A549 (cell line): Measurements from ENCODE around the gene AUTS2. TPM values are rescaled to one million over a fixed set of nuclear protein-coding genes. Genes with fewer than 3 reads are reported as not detected.

Experiments
- ATAC-seq, 2 experiments: fragments of 200-7000 bp in 1 of 2; fragments of >200 bp in 1 of 2; cut with Nextera tagmentation in 1 of 2; cut with Tn5 transposase in 1 of 2; 3 replicates each; pipeline versions ENCODE4 v1.8.0 to v1.9.1; 2018 to 2020; ENCODE audit warnings: mild to moderate bottlenecking in 1 of 2, moderate library complexity in 1 of 2
- CTCF ChIA-PET: fragments of 300-600 bp; sonication (Branson Sonifier 250); formaldehyde crosslinking; extraction: SDS; loops from one replicate; lab custom pipeline; 2021; ENCODE audit warnings: antibody characterized with exemption, inconsistent platforms; lab: Yijun Ruan, JAX
- POLR2A ChIA-PET: fragments of 350-600 bp; formaldehyde crosslinking; extraction: SDS; loops from one replicate; lab custom pipeline; 2021; ENCODE audit warnings: antibody characterized with exemption, inconsistent platforms; lab: Yijun Ruan, JAX
- DNase-seq, 2 experiments: peaks; one replicate each; pipeline versions ENCODE4 v3.0.0 to v3.0.0-alpha.2; 2011 to 2016; ENCODE audit warnings: low read depth in 1 of 2, low spot score in 1 of 2
- FAIRE-seq: peaks from 2 replicates; lab custom pipeline; 2011; peaks lifted over from hg19 to GRCh38; lab: Jason Lieb, UNC
- H3K27ac ChIP-seq, 2 experiments: fragments of >200 bp; sonication (Bioruptor Twin); formaldehyde crosslinking; 3 replicates each; pipeline ENCODE4 v1.5.1; 2016 to 2017
- H3K4me1 ChIP-seq: fragments of >200 bp; sonication (Bioruptor Twin); formaldehyde crosslinking; 3 replicates; pipeline ENCODE4 v1.6.1; 2016
- H3K4me2 ChIP-seq: fragments of >200 bp; sonication (Bioruptor Twin); formaldehyde crosslinking; 3 replicates; pipeline ENCODE4 v1.6.1; 2016
- H3K4me3 ChIP-seq: fragments of >200 bp; sonication (Bioruptor Twin); formaldehyde crosslinking; 3 replicates; pipeline ENCODE4 v1.5.1; 2016
- H3K9me3 ChIP-seq: fragments of >200 bp; sonication (Bioruptor Twin); formaldehyde crosslinking; 3 replicates; pipeline ENCODE4 v1.6.1; 2016
- BHLHE40 ChIP-seq: IDR thresholded peaks from 2 replicates; pipeline ENCODE4 v1.6.1; 2012; ENCODE audit warnings: low read depth, low read length, inconsistent platforms
- CBX2 ChIP-seq: fragments of 200-600 bp; sonication (generic); IDR thresholded peaks from 2 replicates; pipeline ENCODE4 v1.6.1; 2016; ENCODE audit warnings: low read depth, mild to moderate bottlenecking, borderline replicate concordance
- CHD2 ChIP-seq: fragments of 150-350 bp; IDR thresholded peaks from 2 replicates; pipeline ENCODE4 v1.6.1; 2014; ENCODE audit warnings: low read length; ENCODE audit not compliant: partially characterized antibody
- EHMT2 ChIP-seq: fragments of 200-600 bp; sonication (generic); IDR thresholded peaks from 2 replicates; pipeline ENCODE4 v1.6.1; 2016; ENCODE audit warnings: antibody characterized with exemption, low read depth, mild to moderate bottlenecking, moderate library complexity
- EP300 ChIP-seq, 2 experiments: fragments of >200 bp; sonication (Bioruptor Twin); formaldehyde crosslinking; IDR thresholded peaks; 2 replicates in 1 of 2; 3 replicates in 1 of 2; pipeline ENCODE4 v1.6.1; 2016 to 2017
- ESRRA ChIP-seq: fragments of 150-350 bp; IDR thresholded peaks from 2 replicates; pipeline ENCODE4 v1.6.1; 2014; ENCODE audit warnings: mild to moderate bottlenecking, low read length, borderline replicate concordance
- FOSL2 ChIP-seq, 2 experiments: fragments of 450-650 bp in 1 of 2; fragments of >200 bp in 1 of 2; sonication (Bioruptor Twin) in 1 of 2; formaldehyde crosslinking; IDR thresholded peaks; 2 replicates each; pipeline versions ENCODE4 v1.5.0 to v1.6.1; 2016 to 2020; ENCODE audit warnings: mild to moderate bottlenecking in 1 of 2, moderate library complexity in 1 of 2
- FOXS1 ChIP-seq: fragments of 250-450 bp; sonication (Bioruptor Pico); IDR thresholded peaks from 2 replicates; pipeline ENCODE4 v1.5.0; 2020; ENCODE audit warnings: mild to moderate bottlenecking, moderate library complexity
- GATA3 ChIP-seq: IDR thresholded peaks from 2 replicates; pipeline ENCODE4 v1.6.1; 2012; ENCODE audit warnings: borderline replicate concordance
- HDAC2 ChIP-seq: fragments of 200-600 bp; sonication (generic); IDR thresholded peaks from 2 replicates; pipeline ENCODE4 v1.6.1; 2016
- HEYL ChIP-seq: fragments of 250-450 bp; sonication (Bioruptor Pico); IDR thresholded peaks from 2 replicates; pipeline ENCODE4 v1.8.0; 2021; ENCODE audit warnings: mild to moderate bottlenecking, moderate library complexity
- JUNB ChIP-seq: fragments of >200 bp; sonication (Bioruptor Twin); formaldehyde crosslinking; IDR thresholded peaks from 2 replicates; pipeline ENCODE4 v1.6.1; 2016
- KDM1A ChIP-seq: fragments of 200-600 bp; sonication (generic); IDR thresholded peaks from 2 replicates; pipeline ENCODE4 v1.6.1; 2016; ENCODE audit warnings: low read depth, mild to moderate bottlenecking
- NFE2L2 ChIP-seq: fragments of 150-350 bp; conservative IDR thresholded peaks from 2 replicates; pipeline ENCODE4 v1.6.1; 2014; ENCODE audit warnings: low read length
- RARB ChIP-seq: fragments of 250-450 bp; sonication (Bioruptor Pico); IDR thresholded peaks from 2 replicates; pipeline ENCODE4 v1.8.0; 2021; ENCODE audit warnings: mild to moderate bottlenecking, moderate library complexity
- RFX5 ChIP-seq: fragments of 450-650 bp; IDR thresholded peaks from 2 replicates; pipeline ENCODE4 v1.7.1; 2014; ENCODE audit warnings: antibody characterized with exemption, mild to moderate bottlenecking, moderate library complexity
- TFCP2L1 ChIP-seq: fragments of 250-450 bp; sonication (Bioruptor Pico); IDR thresholded peaks from 2 replicates; pipeline ENCODE4 v1.5.0; 2021; ENCODE audit warnings: mild to moderate bottlenecking
- TP53 ChIP-seq: fragments of 250-450 bp; sonication (Bioruptor Pico); IDR thresholded peaks from 2 replicates; pipeline ENCODE4 v1.5.0; 2021; ENCODE audit warnings: mild to moderate bottlenecking, moderate library complexity
- WGBS: methylation state at CpG from one replicate; pipeline ENCODE4 v1.1.6; 2017; ENCODE audit errors: missing lambda C conversion rate; 5-methylcytosine and 5-hydroxymethylcytosine counted together
- polyA plus RNA-seq, 4 experiments: library from polyadenylated mRNA; depleted of rRNA in 3 of 4; stranded (reverse); fragments of >200 nt; fragmentation: RNase III in 1 of 4; extraction: RNeasy Plus Mini Kit Qiagen cat#74134 plus additional on column Dnase treatment in 1 of 4; gene quantifications; 2 replicates in 3 of 4; 3 replicates in 1 of 4; pipeline ENCODE4 v1.2.3, GENCODE V29; 2011 to 2017
- TF ChIP-seq, protein P1 (sequence below): fragments of >200 bp; sonication (Bioruptor Twin); formaldehyde crosslinking; IDR thresholded peaks from 3 replicates; pipeline ENCODE4 v1.6.1; 2016
- TF ChIP-seq, protein P2 (sequence below): fragments of 450-650 bp; IDR thresholded peaks from 2 replicates; pipeline ENCODE4 v1.6.1; 2014; ENCODE audit warnings: antibody characterized with exemption
- TF ChIP-seq, protein P3 (sequence below): fragments of 150-350 bp; IDR thresholded peaks from 2 replicates; pipeline ENCODE4 v1.6.1; 2014; ENCODE audit warnings: low read depth, mild to moderate bottlenecking, low read length
- TF ChIP-seq, protein P4 (sequence below): fragments of >200 bp; sonication (Bioruptor Twin); formaldehyde crosslinking; IDR thresholded peaks from 2 replicates; pipeline ENCODE4 v1.6.1; 2016
- TF ChIP-seq, protein P5 (sequence below): fragments of 250-450 bp; sonication (Bioruptor Pico); IDR thresholded peaks from 2 replicates; pipeline ENCODE4 v1.5.0; 2021; ENCODE audit warnings: mild to moderate bottlenecking, moderate library complexity, borderline replicate concordance
- TF ChIP-seq, protein P6 (sequence below): fragments of 250-450 bp; sonication (Bioruptor Pico); IDR thresholded peaks from 2 replicates; pipeline ENCODE4 v1.5.0; 2020; ENCODE audit warnings: low read depth, mild to moderate bottlenecking, moderate library complexity

The AUTS2 gene
- polyA plus RNA-seq, 2 of the 4 experiments (the other 2 are of a cell fraction), result 1.6 to 3.6 TPM

DNA sequence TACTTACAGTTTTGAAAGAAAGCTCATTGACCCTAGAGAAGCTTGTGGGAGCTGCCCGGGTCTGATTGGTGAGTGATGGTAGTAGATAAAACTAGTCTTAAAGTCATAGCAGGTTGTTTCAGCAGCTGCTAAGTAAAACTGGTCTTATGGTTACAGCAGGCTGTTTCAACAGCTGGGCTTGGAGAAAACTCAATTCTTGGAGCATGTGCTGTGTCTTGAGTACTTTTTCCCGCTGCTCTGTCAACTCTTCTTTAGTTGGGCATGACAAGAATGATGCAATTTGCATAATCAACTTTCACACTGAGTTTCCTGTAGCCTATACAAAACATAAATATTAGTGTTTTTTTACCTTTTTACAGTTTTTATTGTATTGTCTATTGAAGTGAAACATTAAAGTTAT lies 707.9 kb downstream of the AUTS2 start:
- ChIA-PET POLR2A (no interaction called here), CTCF (interaction anchor here (0.6 kb wide), 1 partner anchor 124 kb away, joined by 3 read pairs; no protein-coding TSS in a partner anchor)
- no peak for ATAC-seq
- Histone ChIP-seq H3K4me2 (no peak overlapping the region), H3K4me3 (no peak overlapping the region), H3K9me3 (no peaks in the 10 kb centered on the region), H3K4me1 (no peaks in the 10 kb centered on the region), H3K27ac (no peak overlapping the region)
- 12% methylated on average over 2 of the region's 2 CpGs for WGBS
- FAIRE-seq, result no peak
- no peak for DNase-seq
- TF ChIP-seq RFX5, result no peak
- no peak for TF ChIP-seq EHMT2
- TF ChIP-seq TFCP2L1 (CRISPR knock-in tag), result no peak
- TF ChIP-seq, protein P1, sequence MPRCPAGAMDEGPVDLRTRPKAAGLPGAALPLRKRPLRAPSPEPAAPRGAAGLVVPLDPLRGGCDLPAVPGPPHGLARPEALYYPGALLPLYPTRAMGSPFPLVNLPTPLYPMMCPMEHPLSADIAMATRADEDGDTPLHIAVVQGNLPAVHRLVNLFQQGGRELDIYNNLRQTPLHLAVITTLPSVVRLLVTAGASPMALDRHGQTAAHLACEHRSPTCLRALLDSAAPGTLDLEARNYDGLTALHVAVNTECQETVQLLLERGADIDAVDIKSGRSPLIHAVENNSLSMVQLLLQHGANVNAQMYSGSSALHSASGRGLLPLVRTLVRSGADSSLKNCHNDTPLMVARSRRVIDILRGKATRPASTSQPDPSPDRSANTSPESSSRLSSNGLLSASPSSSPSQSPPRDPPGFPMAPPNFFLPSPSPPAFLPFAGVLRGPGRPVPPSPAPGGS, result no peak
- TF ChIP-seq, protein P2, sequence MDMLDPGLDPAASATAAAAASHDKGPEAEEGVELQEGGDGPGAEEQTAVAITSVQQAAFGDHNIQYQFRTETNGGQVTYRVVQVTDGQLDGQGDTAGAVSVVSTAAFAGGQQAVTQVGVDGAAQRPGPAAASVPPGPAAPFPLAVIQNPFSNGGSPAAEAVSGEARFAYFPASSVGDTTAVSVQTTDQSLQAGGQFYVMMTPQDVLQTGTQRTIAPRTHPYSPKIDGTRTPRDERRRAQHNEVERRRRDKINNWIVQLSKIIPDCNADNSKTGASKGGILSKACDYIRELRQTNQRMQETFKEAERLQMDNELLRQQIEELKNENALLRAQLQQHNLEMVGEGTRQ, result no peak
- TF ChIP-seq HDAC2, result no peak
- no peak for TF ChIP-seq EP300 (IDR thresholded peaks at IDR 0.05)
- no peak for TF ChIP-seq ESRRA
- TF ChIP-seq HEYL, result no peak
- TF ChIP-seq, protein P3, sequence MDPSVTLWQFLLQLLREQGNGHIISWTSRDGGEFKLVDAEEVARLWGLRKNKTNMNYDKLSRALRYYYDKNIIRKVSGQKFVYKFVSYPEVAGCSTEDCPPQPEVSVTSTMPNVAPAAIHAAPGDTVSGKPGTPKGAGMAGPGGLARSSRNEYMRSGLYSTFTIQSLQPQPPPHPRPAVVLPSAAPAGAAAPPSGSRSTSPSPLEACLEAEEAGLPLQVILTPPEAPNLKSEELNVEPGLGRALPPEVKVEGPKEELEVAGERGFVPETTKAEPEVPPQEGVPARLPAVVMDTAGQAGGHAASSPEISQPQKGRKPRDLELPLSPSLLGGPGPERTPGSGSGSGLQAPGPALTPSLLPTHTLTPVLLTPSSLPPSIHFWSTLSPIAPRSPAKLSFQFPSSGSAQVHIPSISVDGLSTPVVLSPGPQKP, result no peak
- TF ChIP-seq NFE2L2, result no peak
- TF ChIP-seq KDM1A, result no peak
- TF ChIP-seq CBX2, result no peak
- no peak for TF ChIP-seq RARB (CRISPR knock-in tag)
- TF ChIP-seq, protein P4, sequence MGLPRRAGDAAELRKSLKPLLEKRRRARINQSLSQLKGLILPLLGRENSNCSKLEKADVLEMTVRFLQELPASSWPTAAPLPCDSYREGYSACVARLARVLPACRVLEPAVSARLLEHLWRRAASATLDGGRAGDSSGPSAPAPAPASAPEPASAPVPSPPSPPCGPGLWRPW, result no peak
- no peak for TF ChIP-seq JUNB
- TF ChIP-seq, protein P5, sequence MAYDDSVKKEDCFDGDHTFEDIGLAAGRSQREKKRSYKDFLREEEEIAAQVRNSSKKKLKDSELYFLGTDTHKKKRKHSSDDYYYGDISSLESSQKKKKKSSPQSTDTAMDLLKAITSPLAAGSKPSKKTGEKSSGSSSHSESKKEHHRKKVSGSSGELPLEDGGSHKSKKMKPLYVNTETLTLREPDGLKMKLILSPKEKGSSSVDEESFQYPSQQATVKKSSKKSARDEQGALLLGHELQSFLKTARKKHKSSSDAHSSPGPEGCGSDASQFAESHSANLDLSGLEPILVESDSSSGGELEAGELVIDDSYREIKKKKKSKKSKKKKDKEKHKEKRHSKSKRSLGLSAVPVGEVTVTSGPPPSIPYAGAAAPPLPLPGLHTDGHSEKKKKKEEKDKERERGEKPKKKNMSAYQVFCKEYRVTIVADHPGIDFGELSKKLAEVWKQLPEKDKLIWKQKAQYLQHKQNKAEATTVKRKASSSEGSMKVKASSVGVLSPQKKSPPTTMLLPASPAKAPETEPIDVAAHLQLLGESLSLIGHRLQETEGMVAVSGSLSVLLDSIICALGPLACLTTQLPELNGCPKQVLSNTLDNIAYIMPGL (CRISPR knock-in tag), result no peak
- TF ChIP-seq BHLHE40, result no peak
- TF ChIP-seq GATA3, result no peak
- no peak for TF ChIP-seq FOSL2 (IDR thresholded peaks at IDR 0.05)
- no peak for TF ChIP-seq FOSL2 (CRISPR knock-in tag; IDR thresholded peaks at IDR 0.05)

DNA sequence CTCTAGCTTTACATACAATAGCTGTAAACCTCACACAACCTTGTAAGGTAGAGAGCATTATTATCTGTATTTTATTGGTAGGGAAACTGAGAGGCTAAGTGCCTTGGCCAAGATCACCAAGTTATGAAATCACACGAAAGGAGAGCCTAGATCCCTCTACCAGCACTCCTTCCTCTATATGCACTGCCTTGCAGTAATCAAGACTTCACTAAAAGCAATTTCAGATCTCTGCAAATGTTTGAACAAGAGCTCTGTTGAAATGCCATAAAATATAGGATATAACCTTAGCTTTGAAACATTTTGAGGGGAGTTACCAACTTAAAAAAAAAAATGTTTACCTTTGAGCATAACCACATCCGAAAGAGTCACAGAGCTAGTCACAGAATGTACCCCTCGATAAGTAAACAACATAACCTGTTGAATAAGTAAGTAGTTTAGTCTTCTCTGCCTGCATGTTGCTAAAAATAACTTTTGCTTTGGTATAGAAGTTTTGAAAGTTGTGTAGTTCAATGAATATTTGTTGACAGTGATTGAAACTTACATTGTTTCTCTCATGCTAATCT lies 709.4 kb downstream of the AUTS2 start:
- no peak overlapping the region for H3K4me3 ChIP-seq
- ChIA-PET POLR2A (no interaction called here), CTCF (no interaction called here)
- ATAC-seq (no peak), FAIRE-seq (no peak), DNase-seq (no peak)
- WGBS, result 3% methylated on average over 3 of the region's 3 CpGs
- no peak for TF ChIP-seq FOXS1 (CRISPR knock-in tag)
- no peak for TF ChIP-seq CHD2
- TF ChIP-seq, protein P6, sequence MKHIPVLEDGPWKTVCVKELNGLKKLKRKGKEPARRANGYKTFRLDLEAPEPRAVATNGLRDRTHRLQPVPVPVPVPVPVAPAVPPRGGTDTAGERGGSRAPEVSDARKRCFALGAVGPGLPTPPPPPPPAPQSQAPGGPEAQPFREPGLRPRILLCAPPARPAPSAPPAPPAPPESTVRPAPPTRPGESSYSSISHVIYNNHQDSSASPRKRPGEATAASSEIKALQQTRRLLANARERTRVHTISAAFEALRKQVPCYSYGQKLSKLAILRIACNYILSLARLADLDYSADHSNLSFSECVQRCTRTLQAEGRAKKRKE (CRISPR knock-in tag), result no peak
- TF ChIP-seq CBX2, result no peak
- no peak for TF ChIP-seq GATA3
- no peak for TF ChIP-seq TP53 (CRISPR knock-in tag)
- no peaks in the 10 kb centered on the region for H3K4me1 ChIP-seq
- H3K27ac ChIP-seq, result no peak overlapping the region
- no peaks in the 10 kb centered on the region for H3K9me3 ChIP-seq
- H3K4me2 ChIP-seq, result no peak overlapping the region
